H1 (cell line): Measurements from ENCODE around the gene TNS1. TPM values are rescaled to one million over a fixed set of nuclear protein-coding genes. Genes with fewer than 3 reads are reported as not detected.

Experiments used
- BACH1 ChIP-seq: IDR thresholded peaks from 2 replicates; pipeline ENCODE4 v1.6.1; 2012; ENCODE audit warnings: low read length, improper control_type of control experiment
- BRCA1 ChIP-seq: IDR thresholded peaks from 2 replicates; pipeline ENCODE4 v1.6.1; 2012; ENCODE audit warnings: low read depth, low read length, improper control_type of control experiment
- CBX8 ChIP-seq: fragments of 300-800, 300-1000 bp; sonication (generic); IDR thresholded peaks from 2 replicates; pipeline ENCODE4 v1.7.1; 2016; ENCODE audit warnings: low read depth, low read length, borderline replicate concordance
- HDAC2 ChIP-seq, 2 experiments: fragments of 300-600 bp in 1 of 2; sonication (generic) in 1 of 2; IDR thresholded peaks; 2 replicates each; pipeline ENCODE4 v1.6.1; 2011 to 2012; ENCODE audit warnings: low read depth in 2 of 2, low read length in 2 of 2, mild to moderate bottlenecking in 2 of 2, moderate library complexity in 2 of 2, borderline replicate concordance in 1 of 2, inconsistent platforms in 1 of 2
- JUND ChIP-seq: IDR thresholded peaks from 2 replicates; pipeline ENCODE4 v1.6.1; 2011; ENCODE audit warnings: mild to moderate bottlenecking, improper control_type of control experiment, low read length
- KDM4A ChIP-seq: IDR thresholded peaks from one replicate; pipeline ENCODE4 v1.7.1; 2012; ENCODE audit warnings: low read depth, mild to moderate bottlenecking, moderate library complexity, low read length, inconsistent platforms; ENCODE audit not compliant: severe bottlenecking
- MAX ChIP-seq: IDR thresholded peaks from 2 replicates; pipeline ENCODE4 v1.6.1; 2012; ENCODE audit warnings: inconsistent platforms
- RFX5 ChIP-seq: IDR thresholded peaks from 2 replicates; pipeline ENCODE4 v1.6.1; 2011; ENCODE audit warnings: low read depth, low read length, improper control_type of control experiment, borderline replicate concordance
- SIRT6 ChIP-seq: IDR thresholded peaks from one replicate; pipeline ENCODE4 v1.7.1; 2012; ENCODE audit warnings: low read length, inconsistent platforms
- SIX5 ChIP-seq: IDR thresholded peaks from 2 replicates; pipeline ENCODE4 v1.6.1; 2011; ENCODE audit warnings: mild to moderate bottlenecking, low read depth, low read length
- SP4 ChIP-seq: IDR thresholded peaks from 2 replicates; pipeline ENCODE4 v1.6.1; 2012; ENCODE audit warnings: low read length, inconsistent platforms
- YY1 ChIP-seq: IDR thresholded peaks from 2 replicates; pipeline ENCODE4 v1.6.1; 2011; ENCODE audit warnings: low read depth, mild to moderate bottlenecking, low read length
- polyA plus RNA-seq, 7 experiments: library from polyadenylated mRNA; depleted of rRNA in 3 of 7; stranded (reverse) in 5 of 7; unstranded in 2 of 7; fragments of >200 nt in 5 of 7; fragments of 200-250 nt in 2 of 7; gene quantifications; 1 replicate in 5 of 7; 2 replicates in 1 of 7; 4 replicates in 1 of 7; pipeline versions ENCODE4 v1.2.1 to v1.2.3, GENCODE V29; 2011 to 2013; ENCODE audit warnings: missing spikeins in 2 of 7, mixed read lengths in 2 of 7
- total RNA-seq: library from RNA; stranded (reverse); fragmentation: NEBNext Ultra II Directional; extraction: Animal tissue kit (Norgen Biotek cat#: 25700); gene quantifications from 2 replicates; pipeline ENCODE4 v1.2.1, GENCODE V29; 2021
- TF ChIP-seq, protein P1 (sequence below): fragments of 300-600 bp; sonication (generic); IDR thresholded peaks from 2 replicates; pipeline ENCODE4 v1.7.1; 2012; ENCODE audit warnings: low read length, moderate library complexity, mild to moderate bottlenecking, inconsistent platforms; ENCODE audit not compliant: insufficient replicate concordance

TNS1 gene
- total and polyA plus RNA-seq, 2 of the 8 experiments (the other 6 are each of a cell fraction or from before 2014, with no cell fraction given) = 1.5 to 5.1 TPM

GRCh38 chr2:217981971-217982370 lies 20.8 kb downstream of the TNS1 start (continued):
- TF ChIP-seq, protein P1, sequence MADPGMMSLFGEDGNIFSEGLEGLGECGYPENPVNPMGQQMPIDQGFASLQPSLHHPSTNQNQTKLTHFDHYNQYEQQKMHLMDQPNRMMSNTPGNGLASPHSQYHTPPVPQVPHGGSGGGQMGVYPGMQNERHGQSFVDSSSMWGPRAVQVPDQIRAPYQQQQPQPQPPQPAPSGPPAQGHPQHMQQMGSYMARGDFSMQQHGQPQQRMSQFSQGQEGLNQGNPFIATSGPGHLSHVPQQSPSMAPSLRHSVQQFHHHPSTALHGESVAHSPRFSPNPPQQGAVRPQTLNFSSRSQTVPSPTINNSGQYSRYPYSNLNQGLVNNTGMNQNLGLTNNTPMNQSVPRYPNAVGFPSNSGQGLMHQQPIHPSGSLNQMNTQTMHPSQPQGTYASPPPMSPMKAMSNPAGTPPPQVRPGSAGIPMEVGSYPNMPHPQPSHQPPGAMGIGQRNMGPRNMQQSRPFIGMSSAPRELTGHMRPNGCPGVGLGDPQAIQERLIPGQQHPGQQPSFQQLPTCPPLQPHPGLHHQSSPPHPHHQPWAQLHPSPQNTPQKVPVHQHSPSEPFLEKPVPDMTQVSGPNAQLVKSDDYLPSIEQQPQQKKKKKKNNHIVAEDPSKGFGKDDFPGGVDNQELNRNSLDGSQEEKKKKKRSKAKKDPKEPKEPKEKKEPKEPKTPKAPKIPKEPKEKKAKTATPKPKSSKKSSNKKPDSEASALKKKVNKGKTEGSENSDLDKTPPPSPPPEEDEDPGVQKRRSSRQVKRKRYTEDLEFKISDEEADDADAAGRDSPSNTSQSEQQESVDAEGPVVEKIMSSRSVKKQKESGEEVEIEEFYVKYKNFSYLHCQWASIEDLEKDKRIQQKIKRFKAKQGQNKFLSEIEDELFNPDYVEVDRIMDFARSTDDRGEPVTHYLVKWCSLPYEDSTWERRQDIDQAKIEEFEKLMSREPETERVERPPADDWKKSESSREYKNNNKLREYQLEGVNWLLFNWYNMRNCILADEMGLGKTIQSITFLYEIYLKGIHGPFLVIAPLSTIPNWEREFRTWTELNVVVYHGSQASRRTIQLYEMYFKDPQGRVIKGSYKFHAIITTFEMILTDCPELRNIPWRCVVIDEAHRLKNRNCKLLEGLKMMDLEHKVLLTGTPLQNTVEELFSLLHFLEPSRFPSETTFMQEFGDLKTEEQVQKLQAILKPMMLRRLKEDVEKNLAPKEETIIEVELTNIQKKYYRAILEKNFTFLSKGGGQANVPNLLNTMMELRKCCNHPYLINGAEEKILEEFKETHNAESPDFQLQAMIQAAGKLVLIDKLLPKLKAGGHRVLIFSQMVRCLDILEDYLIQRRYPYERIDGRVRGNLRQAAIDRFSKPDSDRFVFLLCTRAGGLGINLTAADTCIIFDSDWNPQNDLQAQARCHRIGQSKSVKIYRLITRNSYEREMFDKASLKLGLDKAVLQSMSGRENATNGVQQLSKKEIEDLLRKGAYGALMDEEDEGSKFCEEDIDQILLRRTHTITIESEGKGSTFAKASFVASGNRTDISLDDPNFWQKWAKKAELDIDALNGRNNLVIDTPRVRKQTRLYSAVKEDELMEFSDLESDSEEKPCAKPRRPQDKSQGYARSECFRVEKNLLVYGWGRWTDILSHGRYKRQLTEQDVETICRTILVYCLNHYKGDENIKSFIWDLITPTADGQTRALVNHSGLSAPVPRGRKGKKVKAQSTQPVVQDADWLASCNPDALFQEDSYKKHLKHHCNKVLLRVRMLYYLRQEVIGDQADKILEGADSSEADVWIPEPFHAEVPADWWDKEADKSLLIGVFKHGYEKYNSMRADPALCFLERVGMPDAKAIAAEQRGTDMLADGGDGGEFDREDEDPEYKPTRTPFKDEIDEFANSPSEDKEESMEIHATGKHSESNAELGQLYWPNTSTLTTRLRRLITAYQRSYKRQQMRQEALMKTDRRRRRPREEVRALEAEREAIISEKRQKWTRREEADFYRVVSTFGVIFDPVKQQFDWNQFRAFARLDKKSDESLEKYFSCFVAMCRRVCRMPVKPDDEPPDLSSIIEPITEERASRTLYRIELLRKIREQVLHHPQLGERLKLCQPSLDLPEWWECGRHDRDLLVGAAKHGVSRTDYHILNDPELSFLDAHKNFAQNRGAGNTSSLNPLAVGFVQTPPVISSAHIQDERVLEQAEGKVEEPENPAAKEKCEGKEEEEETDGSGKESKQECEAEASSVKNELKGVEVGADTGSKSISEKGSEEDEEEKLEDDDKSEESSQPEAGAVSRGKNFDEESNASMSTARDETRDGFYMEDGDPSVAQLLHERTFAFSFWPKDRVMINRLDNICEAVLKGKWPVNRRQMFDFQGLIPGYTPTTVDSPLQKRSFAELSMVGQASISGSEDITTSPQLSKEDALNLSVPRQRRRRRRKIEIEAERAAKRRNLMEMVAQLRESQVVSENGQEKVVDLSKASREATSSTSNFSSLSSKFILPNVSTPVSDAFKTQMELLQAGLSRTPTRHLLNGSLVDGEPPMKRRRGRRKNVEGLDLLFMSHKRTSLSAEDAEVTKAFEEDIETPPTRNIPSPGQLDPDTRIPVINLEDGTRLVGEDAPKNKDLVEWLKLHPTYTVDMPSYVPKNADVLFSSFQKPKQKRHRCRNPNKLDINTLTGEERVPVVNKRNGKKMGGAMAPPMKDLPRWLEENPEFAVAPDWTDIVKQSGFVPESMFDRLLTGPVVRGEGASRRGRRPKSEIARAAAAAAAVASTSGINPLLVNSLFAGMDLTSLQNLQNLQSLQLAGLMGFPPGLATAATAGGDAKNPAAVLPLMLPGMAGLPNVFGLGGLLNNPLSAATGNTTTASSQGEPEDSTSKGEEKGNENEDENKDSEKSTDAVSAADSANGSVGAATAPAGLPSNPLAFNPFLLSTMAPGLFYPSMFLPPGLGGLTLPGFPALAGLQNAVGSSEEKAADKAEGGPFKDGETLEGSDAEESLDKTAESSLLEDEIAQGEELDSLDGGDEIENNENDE = no peak
- TF ChIP-seq SIRT6 = no peak
- no peak for TF ChIP-seq JUND
- no peak for TF ChIP-seq CBX8
- no peak for TF ChIP-seq SP4
- TF ChIP-seq YY1 = no peak
- TF ChIP-seq KDM4A = no peak
- no peak for TF ChIP-seq BACH1
- TF ChIP-seq HDAC2 (IDR thresholded peaks at IDR 0.05; ENCODE audit: borderline replicate concordance in 1 of 2, low read depth in 2 of 2, low read length in 2 of 2) = no peak
- no peak for TF ChIP-seq BRCA1
- TF ChIP-seq RFX5 = no peak
- TF ChIP-seq SIX5 = no peak
- TF ChIP-seq MAX = no peak
